DMS153 (cell line): ENCODE results near the gene DLG2.

Experiments used
- DNase-seq: peaks from one replicate; lab custom pipeline; 2025; lab: John Stamatoyannopoulos, UW

Gene DLG2

DNA sequence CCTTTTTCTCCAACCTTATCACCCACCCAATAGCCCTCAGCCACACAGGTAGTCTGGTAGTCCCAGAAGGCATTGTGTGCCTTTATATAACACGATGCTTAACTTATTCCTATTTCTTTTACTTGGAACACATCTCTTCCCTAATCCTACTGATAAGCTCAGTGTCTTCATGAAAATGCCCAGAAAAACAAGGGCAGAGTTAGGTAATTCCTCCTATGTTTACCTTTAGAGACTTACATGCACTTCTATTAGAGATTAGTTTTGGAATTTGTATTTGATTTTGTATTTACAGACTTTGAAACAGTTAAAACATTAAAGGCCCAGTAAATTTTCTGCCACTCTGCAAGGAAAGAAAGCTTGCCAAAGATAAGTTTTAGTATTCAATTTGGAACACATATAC is 1703.2 kb downstream of the DLG2 start:
- DNase-seq = no peak

DNA sequence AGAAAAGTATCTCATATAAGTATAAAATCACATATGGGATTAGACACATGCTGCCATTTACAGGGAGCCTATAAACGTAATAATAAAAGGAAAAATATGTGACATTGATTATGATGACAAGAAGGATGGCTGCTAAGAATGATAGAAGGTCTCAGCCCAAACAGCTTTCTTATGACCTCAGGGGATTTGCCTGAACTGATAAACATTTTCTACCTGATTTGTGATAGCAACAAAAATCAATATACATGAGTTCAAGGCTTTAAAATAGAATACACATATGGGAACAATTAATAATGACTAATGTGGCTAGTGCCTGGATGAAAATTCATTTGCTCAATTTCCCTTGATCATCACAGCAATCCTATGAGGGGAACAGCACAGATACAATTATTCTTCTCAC is 1704.2 kb downstream of the DLG2 start:
- DNase-seq = no peak

DNA sequence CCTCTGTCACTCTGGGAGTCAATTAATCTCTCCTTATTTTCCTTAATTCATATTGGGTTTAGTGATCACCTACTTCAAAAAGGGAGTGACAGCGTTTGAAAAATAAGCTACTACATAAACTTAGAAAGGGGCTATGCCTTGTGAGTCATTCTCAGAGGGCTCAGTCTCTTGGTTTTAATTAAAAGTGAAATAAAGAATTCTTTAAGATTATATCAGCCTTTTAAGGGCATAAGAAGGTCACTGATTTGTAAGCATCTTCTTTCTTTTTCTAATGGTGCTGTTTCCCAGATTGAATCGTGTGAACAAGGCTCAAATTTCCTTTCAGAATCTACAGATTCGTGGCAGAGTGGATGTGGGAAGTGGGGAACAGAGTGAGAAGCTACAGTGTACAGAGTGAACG is 1704.8 kb downstream of the DLG2 start:
- no peak for DNase-seq

DNA sequence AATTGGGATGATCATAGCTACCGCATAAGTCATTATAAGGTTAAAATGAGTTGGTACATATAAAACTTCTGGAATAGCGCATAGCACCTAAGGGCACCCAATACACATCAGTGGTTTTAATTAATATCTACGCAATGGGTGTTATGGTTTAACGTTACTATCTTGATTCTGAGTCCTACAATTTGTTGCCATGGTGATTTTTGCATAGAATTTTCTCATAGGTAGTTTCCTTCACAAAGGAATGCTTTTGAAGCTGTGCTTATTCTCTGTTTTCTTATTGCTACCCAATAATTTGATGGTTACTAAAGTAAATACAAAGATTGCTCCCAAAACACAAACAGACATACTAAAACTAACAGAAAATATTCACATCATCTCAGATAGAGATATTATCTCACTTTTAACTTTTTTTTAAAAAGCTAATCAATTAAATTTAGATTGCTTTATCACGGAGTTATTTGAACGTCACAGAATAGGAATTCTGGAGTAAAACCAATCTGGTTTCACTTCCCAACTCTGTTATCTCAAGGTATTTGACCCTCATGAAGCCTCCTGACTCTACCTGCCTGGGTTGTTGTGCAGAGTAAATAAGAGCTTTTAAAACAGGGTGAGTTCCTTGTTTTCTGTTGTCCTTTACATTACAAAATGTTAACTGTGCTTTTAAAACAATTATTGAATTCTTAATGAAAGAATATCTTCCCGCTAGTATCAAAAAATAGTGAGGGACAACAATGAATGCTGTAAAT is 1705.5 kb downstream of the DLG2 start:
- DNase-seq = no peak

DNA sequence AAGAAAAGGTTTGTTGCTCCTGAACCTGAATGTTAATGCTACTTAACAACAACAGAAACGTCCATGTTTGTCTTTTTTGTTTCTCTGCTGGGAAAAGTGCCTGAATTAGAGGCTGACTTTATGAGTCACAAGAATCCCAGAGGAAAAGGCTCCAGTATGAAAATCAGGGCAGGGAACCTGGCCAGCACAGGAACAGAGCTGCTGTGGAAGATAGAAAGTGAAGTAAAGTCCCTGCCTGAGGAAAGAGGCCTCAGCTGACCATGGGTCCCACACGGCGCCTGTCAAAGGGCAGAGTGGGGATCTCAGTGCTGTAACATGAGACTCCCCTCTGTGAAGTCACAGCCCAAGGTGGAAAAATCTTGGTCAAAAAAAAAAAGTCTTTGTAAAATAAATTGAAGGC is 1708.7 kb downstream of the DLG2 start:
- DNase-seq = no peak

DNA sequence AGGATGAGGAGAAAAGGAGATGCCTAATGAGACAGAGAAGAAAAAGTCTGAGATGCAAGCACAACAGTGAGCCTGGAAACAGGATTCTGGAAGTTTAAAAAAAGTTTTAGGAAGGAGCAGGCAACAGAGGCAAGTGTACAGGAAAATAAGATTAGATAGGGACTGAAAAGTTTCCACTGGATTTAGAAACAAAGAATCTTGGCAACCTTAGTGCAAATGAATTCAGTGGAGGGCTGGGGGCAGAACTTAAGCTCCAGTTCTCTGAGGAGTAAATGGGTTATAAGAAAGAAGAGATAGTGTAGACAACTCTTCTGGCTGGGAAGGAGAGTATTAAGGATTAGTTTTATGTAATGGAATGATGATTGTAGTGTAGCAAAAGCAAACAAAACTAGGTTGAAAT is 1712.1 kb downstream of the DLG2 start:
- DNase-seq = no peak

DNA sequence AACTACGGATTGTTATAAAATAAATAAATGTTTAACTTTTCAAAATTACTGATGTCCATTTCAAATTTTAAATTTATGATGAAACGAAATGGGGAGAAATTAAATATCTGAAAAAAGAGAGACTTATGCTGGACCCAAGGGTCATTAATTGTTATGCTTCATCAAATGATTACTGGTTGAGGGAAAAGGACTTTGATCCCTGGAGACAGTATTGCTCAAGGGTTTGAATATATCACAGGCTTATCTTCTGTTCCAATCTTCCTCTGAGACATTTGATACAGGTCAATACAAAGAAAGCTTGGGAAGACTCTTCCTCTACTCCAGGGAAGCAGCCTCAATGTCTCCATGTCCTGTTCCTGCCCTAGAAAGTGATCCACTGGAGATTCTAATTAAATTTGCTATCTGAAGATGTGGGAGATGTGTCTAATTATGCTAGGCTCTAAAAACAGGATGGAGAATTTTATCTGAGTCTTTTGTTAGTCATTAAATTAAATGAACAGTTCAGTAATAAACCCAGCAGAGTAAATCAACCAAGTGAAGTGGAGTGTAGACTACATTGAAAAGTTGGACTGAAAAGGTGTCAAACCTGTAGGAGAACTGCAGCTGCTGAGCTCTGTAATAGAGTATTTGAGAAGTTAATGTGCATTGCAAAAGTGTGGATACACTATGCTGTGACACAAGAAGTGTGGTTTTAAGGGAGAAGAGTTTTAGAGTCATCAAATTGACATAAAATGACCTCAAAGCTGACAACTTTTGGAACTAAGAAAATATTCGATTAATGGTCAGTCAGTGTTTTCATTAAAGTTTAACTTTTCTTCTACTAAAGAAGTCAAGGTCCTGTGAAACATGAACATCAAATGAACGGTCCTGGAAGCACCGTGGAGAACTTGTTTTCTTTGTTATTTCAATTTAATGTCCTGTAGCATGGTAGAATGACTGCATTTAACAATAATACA is 1717.3 kb downstream of the DLG2 start:
- no peak for DNase-seq

DNA sequence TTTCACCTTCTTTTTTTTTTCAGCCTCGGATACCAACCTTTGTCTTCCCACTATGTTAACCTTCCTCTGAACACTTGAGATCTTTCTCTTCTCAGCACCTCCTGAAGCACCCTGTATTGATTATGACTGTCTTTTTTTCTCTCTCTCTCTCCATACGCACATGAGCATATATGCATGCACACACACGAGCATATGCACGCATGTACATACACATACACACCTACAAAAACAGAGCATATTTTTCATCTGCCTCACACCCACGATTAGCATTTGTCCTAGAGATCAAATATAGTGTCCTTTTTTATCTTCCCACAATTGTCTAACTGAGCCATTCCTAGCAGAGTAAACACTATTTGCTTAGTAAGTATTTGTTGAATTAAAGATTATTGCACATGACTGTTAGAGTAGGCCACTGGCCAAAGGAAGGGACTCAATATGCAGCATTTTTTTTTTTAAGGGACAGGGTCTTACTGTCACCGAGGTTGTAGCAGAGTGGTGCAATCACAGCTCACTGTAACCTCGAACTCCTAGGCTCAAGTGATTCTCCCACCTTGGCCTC is 1718.8 kb downstream of the DLG2 start:
- DNase-seq = no peak

DNA sequence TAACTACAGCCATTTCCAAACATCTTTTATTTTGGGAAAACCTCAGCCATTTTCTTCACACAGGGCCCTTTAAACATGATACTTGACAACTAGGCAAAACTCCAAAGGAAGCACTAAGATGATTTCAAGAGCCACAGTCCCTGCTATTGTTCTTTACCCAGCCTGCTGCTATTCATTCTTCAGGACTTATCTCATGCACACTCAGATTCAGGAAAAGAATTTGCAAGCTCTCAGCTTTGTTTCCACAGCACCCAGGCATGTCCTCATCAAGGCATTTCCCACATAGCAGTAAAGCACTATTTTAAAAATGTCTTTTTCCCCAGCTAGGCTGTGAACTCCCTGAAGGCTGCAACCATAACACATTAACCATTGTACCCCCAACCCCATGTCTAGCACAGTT is 1731.6 kb downstream of the DLG2 start:
- DNase-seq = no peak

DNA sequence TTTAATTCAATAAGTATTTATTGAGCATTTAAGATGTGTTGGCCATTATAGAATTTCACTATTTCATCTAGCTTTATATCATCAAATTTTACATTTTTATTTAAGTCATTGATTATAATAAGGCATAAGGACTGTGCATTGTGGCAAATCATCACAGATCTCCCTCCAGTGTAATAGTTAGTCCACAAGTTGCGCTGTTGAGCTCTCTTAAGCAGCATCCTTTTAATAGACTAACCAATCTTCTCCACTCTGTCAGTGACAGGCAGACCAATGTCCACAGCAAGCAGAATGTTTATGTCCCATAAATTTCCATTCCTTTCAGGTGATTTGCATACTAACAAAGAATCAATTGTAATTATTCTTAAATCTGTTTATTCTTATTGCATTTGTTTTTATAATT is 1745.7 kb downstream of the DLG2 start:
- DNase-seq = no peak

DNA sequence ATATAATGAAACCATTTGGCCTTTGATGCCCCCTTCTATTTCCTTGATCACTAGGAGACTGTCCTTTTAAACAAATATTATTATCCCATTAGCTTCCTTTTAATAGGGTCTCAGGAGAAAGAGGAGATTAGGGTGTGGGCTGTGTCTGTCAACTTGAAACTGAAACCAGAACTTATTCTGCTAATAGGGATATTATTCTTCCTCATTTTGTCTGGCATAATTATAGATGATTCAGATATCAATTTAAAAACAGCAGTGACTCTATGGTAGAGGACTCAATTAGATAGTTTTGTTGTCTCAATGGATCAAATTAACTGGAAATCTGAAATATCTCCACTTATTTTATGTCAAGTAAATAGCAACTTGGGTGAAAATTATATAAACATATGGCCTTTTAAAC is 1756.1 kb downstream of the DLG2 start:
- DNase-seq = no peak

DNA sequence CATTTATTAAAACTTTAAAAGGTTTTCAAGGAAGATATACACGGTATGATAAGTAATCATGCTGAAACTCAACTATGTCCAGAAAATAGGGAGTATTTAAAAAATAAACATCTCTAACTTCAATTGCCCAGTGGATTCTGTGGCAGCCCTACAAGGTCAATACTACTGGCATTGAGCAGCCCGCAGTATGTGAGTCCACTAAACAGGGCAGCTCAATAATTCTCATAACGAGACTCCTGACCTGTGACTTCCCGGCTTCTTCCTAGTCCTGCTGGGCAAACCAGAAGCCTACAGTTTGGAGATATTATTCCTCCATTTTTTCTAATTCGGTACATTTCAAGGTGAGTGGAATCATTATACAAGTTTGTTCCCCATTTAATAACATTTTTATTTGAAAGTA is 1760.5 kb downstream of the DLG2 start:
- DNase-seq = no peak

DNA sequence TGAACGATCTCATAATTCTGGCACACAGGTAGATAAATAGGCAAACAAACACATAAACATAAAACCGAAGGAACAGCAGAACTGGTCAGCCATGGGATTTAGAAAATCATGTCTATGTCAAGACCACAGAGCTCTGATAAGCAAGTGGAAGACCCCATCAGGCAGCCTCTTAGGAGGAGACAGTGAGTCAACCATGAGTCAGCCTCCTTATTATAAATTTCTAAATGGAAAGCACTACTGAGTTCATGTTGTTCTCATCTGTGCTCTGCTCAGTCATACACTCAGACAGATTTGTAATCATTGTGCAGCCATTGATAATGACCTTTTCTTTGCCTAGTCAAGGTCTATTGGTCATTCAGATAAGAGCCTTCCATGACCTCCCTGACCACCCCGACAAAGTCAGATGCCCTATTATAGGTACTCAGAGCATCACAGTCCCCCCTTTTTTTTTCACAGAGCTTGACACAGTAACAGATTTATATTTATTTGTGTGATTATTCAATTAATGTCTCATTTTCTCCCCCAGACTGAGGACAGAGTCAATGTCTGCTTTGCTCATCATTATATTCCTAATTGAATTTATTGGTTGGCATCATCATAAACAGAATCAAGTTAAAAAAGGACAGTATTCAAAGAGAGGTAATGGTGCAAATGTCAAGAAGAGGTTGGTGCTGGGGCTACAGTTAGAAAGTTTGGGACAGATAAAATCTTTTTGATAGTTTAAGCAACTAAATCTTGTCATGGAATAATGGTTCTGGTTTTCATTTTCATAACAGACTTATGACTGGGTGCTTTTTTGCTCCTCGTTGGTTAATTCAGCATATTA is 1761.3 kb downstream of the DLG2 start:
- no peak for DNase-seq

DNA sequence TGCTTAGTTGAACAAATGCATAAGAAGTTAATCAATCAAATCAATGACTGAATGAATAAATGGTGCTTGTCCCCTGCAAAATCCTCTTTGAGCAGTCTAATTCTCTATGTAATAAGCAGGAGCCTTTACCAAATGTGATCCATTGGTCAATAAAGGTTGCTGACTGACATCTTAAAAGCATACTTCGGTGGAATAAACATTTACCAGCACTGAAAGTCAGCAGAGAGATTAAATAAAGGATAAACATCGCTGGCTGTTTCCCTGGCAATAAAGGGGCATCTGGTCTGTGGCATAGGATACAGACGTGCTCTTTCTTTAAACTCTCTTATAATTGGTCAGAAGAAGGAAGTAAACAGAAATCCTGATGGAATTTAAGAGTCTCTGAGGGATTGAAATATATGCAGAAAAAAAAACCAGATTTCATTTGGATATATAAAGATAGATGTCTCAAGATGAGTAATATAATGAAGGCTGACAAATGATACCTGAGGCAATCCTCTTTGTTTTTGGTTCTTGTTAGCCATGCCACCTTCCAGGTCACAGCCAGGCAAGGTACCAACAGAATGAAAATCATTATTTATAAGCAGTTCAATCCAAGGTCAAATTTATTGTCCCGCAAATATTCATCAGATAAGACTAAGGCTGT is 1762.6 kb downstream of the DLG2 start:
- no peak for DNase-seq

DNA sequence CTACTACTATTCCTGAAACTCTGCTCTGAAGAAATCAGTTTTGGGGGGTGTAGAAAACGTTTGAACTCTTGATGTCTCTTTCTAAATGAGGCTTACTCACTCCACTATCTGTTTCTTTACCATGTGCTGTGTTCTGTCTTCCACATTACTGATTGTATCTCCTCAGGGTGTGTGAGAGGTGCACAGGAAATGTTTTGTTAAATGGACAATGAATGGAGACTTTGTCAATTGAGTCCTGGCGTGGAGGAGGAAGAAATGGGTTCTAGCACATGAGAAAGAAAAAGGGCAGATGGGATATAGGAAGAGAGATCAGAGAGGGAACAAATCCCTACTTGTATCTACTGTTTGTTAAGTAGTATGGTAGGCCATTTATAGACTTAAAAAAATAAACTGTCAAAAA is 1763.9 kb downstream of the DLG2 start:
- no peak for DNase-seq

DNA sequence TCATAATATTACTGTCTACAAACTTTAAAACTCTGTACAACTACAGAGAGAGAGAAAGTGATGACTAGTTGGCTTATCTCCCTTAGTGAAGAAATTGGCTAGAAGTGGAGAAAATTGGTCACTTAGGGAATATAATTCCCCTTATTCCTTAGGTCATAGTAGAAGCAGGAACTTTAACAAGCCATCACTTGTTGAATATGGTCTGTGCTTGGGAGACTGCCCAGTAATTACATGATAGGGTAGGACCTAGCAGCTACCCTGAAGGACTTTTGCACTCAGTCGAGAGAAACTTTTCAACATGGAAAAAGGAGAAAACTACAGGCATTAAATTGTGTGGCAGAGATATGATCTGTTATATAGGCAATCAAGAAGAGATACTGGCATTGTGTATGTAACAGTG is 1764.5 kb downstream of the DLG2 start:
- DNase-seq = no peak

DNA sequence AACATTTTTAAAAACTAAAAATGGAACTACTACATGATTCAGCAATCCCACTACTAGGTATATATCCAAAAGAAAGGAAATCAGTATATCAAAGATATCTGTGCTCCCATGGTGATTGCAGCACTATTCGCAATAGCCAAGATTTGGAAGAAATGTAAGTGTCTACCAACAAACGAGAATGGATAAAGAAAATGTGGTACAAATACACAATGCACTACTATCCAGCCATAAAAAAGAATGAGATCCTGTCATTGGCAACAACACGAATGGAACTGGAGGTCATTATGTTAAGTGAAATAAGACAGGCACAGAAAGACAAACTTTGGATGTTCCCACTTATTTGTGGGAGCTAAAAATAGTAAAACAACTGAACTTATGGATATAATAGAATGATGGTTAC is 1765.1 kb downstream of the DLG2 start:
- no peak for DNase-seq

DNA sequence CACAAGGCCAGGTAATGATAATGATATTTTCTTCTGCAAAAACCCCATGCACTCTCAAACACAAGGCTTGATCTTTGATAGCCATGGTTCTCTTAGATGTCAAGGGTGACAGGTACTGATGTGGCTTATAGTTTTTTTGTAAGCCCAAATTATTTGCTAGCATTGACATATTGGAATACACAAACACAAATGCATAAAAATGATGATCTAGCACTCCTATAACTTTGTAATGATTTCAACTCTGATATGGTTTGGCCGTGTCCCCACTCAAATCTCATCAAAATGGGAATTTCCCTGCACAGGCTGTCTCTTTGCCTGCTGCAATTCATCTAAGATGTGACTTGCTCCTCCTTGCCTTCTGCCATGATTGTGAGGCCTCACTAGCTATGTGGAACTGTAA is 1768.5 kb downstream of the DLG2 start:
- no peak for DNase-seq

DNA sequence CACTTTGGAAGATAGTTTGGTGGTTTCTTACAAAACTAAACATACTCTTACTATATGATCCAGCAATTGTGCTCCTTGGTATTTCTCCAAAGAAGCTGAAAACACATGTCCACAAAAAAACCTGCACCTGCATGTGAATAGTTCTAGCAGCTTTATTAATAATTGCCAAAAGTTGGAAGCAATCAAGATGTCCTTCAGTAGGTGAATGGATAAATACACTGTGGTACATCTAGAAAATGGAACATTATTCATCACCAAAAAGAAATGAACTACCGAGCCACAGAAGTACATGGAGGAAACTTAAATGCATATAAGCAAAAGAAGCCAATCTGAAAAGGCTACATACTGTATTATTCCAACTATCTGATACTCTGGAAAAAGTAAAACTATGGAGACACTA is 1771.9 kb downstream of the DLG2 start:
- DNase-seq = no peak

DNA sequence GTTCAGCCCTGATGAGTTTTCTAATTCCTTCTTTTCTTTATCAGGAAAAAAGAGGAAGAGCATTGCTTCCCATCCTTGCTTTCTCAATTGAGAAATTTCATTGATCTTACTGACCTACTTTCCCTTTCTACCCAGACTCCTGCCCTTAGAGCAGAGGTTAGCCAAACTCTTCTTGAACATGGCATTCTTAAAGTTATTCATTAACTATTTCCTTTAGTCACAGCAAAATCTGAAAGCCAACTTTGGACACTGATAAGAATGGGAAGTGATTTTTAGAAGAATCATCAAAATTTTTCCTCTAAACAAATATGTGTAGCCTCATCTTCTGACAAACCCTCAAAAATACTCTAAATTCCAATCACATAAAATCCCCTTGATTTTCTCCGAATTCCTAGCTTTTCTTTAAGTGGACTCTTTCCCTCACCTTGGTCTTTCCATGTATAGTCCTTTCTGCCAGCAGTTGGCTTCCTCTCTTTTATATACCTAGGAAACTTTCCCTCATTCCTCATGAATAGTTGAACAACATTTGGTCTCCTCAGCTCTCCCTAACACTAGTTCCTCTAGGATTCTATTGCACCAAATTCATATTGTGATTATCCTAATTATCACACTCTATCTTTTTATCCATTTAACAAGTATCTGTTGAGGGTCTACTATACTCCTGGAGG is 1774.2 kb downstream of the DLG2 start:
- DNase-seq = no peak

DNA sequence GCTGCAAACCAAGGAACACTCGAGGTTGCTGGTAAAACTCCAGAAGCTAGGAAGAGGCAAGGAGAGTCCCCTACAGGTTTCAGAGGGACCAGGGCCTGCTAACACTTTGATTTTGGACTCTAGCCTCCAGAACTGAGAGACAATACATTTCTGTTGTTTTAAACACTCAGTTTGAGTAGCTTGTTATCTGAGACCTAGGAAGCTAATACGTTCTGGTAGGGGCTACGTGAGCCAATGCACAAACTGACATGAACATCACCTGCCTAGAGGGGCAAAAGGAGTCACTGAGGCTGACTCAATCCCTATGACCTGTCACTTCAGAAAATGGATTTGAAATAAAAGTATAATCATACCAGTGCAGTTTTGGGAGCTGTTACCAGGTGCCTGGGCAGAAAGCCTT is 1775.1 kb downstream of the DLG2 start:
- DNase-seq = no peak
